Right cardiac atrium (tissue), 5 donors: Measurements from ENCODE around the gene STRBP. TPM values are rescaled to one million over a fixed set of nuclear protein-coding genes. Genes with fewer than 3 reads are reported as not detected.

Experiments
- ATAC-seq, 2 donors: fragments of 200-7000 bp; cut with Tn5 transposase; one replicate each; pipeline versions ENCODE4 v1.8.0 to v1.9.1; 2020; ENCODE audit warnings: moderate library complexity in 2 of 2, mild to moderate bottlenecking in 1 of 2
- DNase-seq, 3 donors: peaks; one replicate each; pipeline ENCODE4 v3.0.0-alpha.2; 2020
- H3K27ac ChIP-seq: one replicate; pipeline ENCODE4 v1.5.1; 2013; ENCODE audit warnings: mild to moderate bottlenecking, low read length, control low read depth, moderate library complexity
- H3K27me3 ChIP-seq: one replicate; pipeline ENCODE4 v1.6.1; 2013; ENCODE audit not compliant: control insufficient read depth, insufficient read depth
- H3K4me1 ChIP-seq: one replicate; pipeline ENCODE4 v1.6.1; 2013; ENCODE audit warnings: low read length; ENCODE audit not compliant: control insufficient read depth, insufficient read depth
- H3K4me3 ChIP-seq: one replicate; pipeline ENCODE4 v1.5.1; 2013; ENCODE audit warnings: low read length, control low read depth
- H3K9me3 ChIP-seq: one replicate; pipeline ENCODE4 v1.6.1; 2013; ENCODE audit warnings: low read length; ENCODE audit not compliant: control insufficient read depth
- WGBS: extraction: QIAGEN DNeasy Blood & Tissue Kit; methylation state at CpG from one replicate; pipeline ENCODE4 v1.1.7; 2013; 5-methylcytosine and 5-hydroxymethylcytosine counted together
- intact Hi-C, 4 donors: fragments of 100-400 bp; cut with DNase I; formaldehyde crosslinking; loops; one replicate each; pipeline versions ENCODE4 v1.11.0 to v1.14.0; 2022 to 2023
- polyA plus RNA-seq: library from polyadenylated mRNA; stranded (reverse); fragments of 200-250 nt; gene quantifications from one replicate; pipeline ENCODE4 v1.2.3, GENCODE V29; 2013
- total RNA-seq, 4 donors: library from RNA; stranded (reverse); fragmentation: NEBNext Ultra II Directional; extraction: Animal tissue kit (Norgen Biotek cat#: 25700); gene quantifications; one replicate each; pipeline ENCODE4 v1.2.1, GENCODE V29; 2021
- donor health status: healthy with polysubstance abuse.
- donor health status: DM: no; HTN: yes; CAD: no.
- donor health status: DM: no; HTN: no; CAD: no.
- donor health status: DM: no; HTN: yes; CAD: no; lungs with severe emphysema.
- donor health status: DM: yes; HTN: yes; CAD: no.

Gene STRBP
- total and polyA plus RNA-seq, 5 donors, result 9.8 to 26.8 (median 21.2) TPM

DNA sequence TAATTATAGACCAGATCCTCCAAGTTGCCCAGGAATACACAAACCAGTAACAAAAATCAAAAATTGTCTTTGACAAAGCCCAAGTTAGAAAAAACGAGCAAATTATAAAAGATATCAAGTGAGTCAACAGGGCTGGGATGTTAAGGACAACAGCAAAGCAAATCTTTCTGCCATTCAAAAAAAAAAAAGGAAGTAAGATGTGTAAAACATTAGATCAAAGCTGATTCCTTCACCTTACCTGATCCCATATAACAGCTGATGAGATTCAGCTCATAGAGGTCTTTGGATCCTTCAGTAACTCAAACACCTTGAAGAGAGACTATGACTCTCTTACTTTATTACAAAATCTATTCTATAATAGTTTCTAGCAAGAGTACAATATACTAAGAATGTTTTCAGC, 100.9 kb downstream of the STRBP start:
- Histone ChIP-seq H3K4me1 (no peaks in the 10 kb centered on the region), H3K27ac (no peak overlapping the region), H3K27me3 (no peaks in the 10 kb centered on the region), H3K9me3 (no peaks in the 10 kb centered on the region), H3K4me3 (no peak overlapping the region)
- no peak for DNase-seq
- no peak for ATAC-seq
- intact Hi-C loops, result no loop called here
- WGBS, result 86% methylated on average over 1 of the region's 1 CpG

DNA sequence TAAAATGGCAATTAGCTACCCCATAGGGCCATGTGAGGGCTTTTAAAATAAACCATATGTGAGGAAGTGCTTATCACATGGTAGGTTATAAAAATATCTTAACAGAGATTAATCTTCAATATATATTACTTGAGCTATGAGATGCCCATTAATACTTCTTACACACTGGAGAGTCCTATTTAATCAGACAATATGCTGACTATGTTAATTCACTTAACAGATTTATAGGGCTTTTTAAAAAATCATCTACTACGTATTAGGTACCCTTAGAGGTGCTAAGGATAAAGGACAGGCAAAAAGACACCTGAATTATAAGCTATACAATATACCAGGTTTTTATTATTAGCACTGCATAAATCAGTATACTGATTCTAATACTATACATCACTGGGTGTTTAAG, 102.6 kb downstream of the STRBP start:
- 89% methylated on average over 1 of the region's 1 CpG for WGBS
- H3K4me1 ChIP-seq, result no peaks in the 10 kb centered on the region
- DNase-seq, result no peak
- H3K27ac ChIP-seq, result no peak overlapping the region
- no peak for ATAC-seq
- intact Hi-C loops, result no loop called here
- no peak overlapping the region for H3K4me3 ChIP-seq
- no peaks in the 10 kb centered on the region for H3K9me3 ChIP-seq
- H3K27me3 ChIP-seq, result no peaks in the 10 kb centered on the region

DNA sequence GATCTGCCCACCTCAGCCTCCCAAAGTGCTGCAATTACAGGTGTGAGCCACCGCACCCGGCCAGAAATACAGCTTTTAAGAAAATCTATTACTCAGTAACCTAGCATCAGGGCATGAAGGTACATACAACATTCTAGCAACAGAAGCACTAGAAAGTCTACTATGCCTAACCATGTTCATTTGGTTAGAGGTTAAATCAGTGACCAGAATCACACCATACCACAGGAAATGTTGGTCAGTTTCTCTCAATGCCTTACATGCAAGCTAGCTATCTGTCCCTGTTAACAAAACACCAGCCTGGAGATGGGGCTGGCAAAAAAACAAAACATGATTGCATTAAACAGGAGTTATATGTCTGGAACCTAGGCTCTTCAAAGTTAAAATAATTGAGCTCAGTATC, 104.1 kb downstream of the STRBP start:
- H3K4me1 ChIP-seq, result no peaks in the 10 kb centered on the region

DNA sequence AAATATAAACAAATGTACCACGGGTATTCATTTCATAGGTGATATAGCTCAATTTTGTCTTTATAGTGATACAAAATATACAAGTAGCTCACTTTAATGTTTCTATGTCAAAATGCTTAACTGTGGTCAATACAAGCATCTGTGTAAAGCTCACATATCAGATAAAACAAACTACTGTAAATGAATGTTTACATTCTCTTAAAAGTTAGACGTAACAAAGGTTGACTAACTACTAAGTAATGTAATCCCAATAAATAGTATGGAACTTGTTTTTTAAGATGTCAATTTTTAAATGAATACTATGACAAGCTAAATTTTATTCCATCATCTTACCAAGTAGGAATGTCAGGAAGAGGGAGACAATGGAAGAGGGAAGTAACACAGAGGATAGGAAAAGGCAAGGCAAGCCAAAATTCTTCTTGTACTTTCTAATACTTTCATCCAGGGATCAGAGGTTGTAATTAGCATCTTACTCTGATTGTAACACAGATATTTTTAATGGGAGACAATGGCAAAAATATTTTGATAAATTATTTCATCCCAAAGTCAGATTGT, 105.5 kb downstream of the STRBP start:
- WGBS, result 77% methylated on average over 2 of the region's 2 CpGs
- ATAC-seq (no peak), DNase-seq (no peak)
- no peak overlapping the region for H3K4me3 ChIP-seq
- no peaks in the 10 kb centered on the region for H3K9me3 ChIP-seq
- intact Hi-C loops, result no loop called here
- no peak overlapping the region for H3K27ac ChIP-seq
- no peaks in the 10 kb centered on the region for H3K27me3 ChIP-seq
- no peaks in the 10 kb centered on the region for H3K4me1 ChIP-seq

More for the DNA sequence above, 104.1 kb downstream of the STRBP start:
- over 99% methylated on average over 2 of the region's 2 CpGs for WGBS
- no peak overlapping the region for H3K4me3 ChIP-seq
- ATAC-seq (no peak), DNase-seq (no peak)
- no peak overlapping the region for H3K27ac ChIP-seq
- no peaks in the 10 kb centered on the region for H3K27me3 ChIP-seq
- H3K9me3 ChIP-seq, result no peaks in the 10 kb centered on the region
- intact Hi-C loops, result no loop called here

DNA sequence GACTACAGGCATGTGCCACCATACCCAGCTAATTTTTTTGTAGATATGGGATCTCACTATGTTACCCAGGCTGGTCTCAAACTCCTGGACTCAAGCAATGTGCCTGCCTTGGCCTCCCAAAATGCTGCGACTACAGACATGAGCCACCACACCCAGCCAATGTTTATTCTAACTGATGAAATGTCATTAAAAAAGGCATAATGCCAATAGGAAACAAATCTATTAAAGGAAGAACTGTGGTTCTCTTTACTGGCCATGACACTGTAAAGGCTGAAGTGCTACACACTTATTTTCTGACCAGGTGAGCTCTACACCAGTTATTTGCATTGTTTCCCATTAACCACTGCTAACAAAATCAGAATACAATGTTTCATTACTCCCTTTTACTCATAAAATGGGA, 106.0 kb downstream of the STRBP start:
- Histone ChIP-seq H3K4me3 (no peak overlapping the region), H3K9me3 (no peaks in the 10 kb centered on the region), H3K4me1 (no peaks in the 10 kb centered on the region), H3K27me3 (no peaks in the 10 kb centered on the region), H3K27ac (no peak overlapping the region)
- intact Hi-C loops, result no loop called here
- DNase-seq (no peak), ATAC-seq (no peak)
- 75% methylated on average over 1 of the region's 1 CpG for WGBS

DNA sequence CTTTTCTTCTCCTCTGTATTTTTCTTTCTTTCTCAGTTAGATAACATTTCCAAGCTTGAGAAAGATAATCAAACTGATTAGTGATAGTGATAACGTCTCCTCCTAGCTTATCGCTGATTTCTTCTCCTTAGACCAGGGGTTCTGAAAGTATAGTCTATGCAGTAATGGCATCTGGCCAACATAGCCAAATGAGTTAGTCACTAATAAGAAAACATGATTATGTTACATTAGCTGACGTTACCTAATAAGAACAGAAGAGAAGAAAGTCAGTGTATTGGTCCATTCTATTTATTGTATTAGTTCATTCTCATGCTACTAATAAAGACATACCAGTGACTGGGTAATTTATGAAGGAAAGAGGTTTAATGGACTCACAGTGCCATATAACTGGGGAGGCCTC, 111.2 kb downstream of the STRBP start:
- H3K27ac ChIP-seq, result no peak overlapping the region
- DNase-seq (no peak), ATAC-seq (no peak)
- 81% methylated on average over 3 of the region's 3 CpGs for WGBS
- no peaks in the 10 kb centered on the region for H3K9me3 ChIP-seq
- no peaks in the 10 kb centered on the region for H3K27me3 ChIP-seq
- no peak overlapping the region for H3K4me3 ChIP-seq
- no peaks in the 10 kb centered on the region for H3K4me1 ChIP-seq
- intact Hi-C loops, result no loop called here

DNA sequence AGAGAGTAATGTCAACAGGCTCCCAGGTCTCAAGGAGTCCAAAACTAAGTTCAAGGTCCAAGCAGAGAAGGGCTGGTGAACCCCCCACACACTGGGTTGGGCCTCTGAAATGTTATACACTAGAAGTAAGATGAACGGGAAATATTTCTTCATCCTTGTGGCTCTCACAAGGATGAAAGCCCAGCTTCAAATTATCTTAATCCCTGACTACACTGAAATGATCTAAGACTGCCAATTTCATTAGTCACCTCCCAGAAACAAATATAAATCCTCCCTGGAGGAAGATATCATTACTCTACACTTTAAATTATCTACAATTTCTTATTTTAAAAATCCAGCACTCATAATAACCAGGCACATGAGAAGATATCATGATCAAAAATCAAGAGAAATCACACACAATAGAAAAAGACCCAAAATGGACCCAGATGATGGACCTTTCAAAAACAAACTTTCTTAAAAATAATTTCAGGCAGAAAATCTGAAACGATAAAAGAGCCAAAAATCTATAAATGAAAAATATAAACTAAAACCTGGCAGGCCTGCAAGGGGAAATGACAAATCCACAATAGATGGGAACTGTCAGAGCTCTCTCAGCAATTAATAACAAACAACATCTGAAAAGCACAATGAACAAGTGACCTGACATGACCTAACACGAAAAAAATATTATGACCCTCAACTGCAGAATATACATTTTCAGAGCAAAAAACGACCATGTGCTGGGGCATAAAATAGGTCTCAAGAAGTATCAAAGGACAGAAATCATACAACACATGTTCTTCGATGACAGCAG, 117.5 kb downstream of the STRBP start:
- intact Hi-C loops, result no loop called here
- DNase-seq, result no peak
- WGBS, result 81% methylated on average over 5 of the region's 5 CpGs

DNA sequence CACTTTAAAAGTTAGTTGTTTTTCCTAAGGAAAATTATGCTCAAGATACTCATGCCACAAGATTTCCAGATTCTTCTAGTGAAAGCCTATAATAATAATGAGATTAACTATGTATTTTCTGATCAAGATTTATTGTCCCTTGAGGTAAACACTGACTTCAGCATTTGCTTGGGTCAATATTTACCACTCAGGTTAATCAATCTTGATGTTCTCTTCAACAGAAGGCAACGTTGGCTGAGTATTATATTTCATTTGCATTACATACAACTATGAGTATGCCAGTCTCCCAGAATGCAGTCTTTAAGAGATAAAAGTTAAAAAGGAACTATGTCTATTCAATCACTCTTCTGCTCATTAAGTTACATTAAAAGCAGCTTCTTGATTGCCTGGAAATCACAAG, 119.3 kb downstream of the STRBP start:
- Histone ChIP-seq H3K27me3 (no peaks in the 10 kb centered on the region), H3K4me3 (no peak overlapping the region), H3K27ac (no peak overlapping the region), H3K9me3 (no peaks in the 10 kb centered on the region), H3K4me1 (no peaks in the 10 kb centered on the region)
- DNase-seq, result no peak
- WGBS, result 63% methylated on average over 1 of the region's 1 CpG
- intact Hi-C loops, result no loop called here
- ATAC-seq, result no peak

More for the DNA sequence above, 117.5 kb downstream of the STRBP start:
- Histone ChIP-seq H3K27me3 (no peaks in the 10 kb centered on the region), H3K9me3 (no peaks in the 10 kb centered on the region), H3K27ac (no peak overlapping the region), H3K4me1 (no peaks in the 10 kb centered on the region), H3K4me3 (no peak overlapping the region)
- ATAC-seq, result no peak

DNA sequence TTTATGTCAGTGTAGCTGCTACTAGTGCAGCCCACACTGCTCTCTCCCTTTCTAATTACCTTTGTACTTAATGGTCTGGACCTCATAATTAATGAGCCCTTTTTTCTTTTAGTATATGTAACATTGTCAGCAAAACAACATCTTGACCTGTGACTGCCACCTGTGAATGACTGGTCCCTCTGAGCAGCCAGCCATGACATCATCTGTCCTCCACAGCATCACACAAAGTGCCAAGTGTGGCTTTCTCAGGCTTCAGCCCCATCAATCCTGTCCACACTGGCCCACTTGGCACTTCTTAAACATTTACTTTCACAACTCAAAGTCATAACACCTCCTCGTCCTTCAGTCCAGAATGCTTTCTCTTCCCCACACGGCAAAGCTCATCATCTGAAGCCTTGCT, 130.2 kb downstream of the STRBP start:
- H3K9me3 ChIP-seq, result no peaks in the 10 kb centered on the region
- intact Hi-C loops, result no loop called here
- 81% methylated on average over 2 of the region's 2 CpGs for WGBS
- H3K4me3 ChIP-seq, result no peak overlapping the region
- no peaks in the 10 kb centered on the region for H3K27me3 ChIP-seq
- no peak for DNase-seq
- ATAC-seq, result no peak
- H3K27ac ChIP-seq, result no peak overlapping the region
- no peaks in the 10 kb centered on the region for H3K4me1 ChIP-seq

DNA sequence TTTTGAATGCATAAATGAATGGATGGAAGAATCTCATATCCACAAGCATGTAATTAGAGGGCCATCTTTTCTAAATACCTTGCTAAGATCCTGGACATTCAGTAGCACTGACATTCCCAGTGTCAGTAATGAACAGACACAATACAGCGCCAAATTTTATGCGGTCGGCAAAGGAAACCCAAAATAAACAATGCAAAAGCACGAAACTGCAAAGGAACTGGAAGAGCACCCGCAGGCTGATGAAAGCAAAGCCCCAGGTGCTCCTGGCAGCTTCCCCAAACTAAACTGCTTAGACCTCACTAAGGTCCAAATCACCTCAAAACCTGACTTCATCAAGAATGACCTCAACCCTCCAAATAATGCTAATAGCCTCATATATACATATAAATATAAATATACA, 133.0 kb downstream of the STRBP start:
- DNase-seq (no peak), ATAC-seq (no peak)
- Histone ChIP-seq H3K4me1 (peaks cover 1% of the 10 kb centered on the region), H3K27me3 (no peaks in the 10 kb centered on the region), H3K27ac (no peak overlapping the region), H3K9me3 (no peaks in the 10 kb centered on the region), H3K4me3 (no peak overlapping the region)
- WGBS, result 83% methylated on average over 5 of the region's 5 CpGs
- intact Hi-C loops, result no loop called here

DNA sequence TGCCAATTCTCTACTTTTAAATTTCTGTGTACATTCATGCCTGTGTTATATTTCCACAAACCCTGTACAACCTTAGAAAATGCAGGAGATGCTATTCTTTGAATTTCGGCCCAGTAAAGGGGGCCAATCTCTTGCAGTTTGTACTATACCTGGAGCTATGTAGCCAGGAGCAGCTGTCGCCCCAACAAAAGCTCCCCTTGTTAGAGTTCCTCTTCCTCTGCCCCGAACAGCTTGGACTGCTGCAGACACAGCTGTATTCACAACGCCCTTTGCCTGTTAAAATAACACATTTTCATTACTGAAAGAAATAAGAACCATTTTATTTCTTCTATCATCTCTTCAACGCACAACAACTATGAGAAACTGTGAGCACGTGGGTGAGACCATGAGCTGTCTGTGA, 135.7 kb downstream of the STRBP start:
- WGBS, result 88% methylated on average over 6 of the region's 6 CpGs
- H3K4me1 ChIP-seq, result peaks cover 1% of the 10 kb centered on the region
- H3K27me3 ChIP-seq, result no peaks in the 10 kb centered on the region
- no peaks in the 10 kb centered on the region for H3K9me3 ChIP-seq
- intact Hi-C loops, result no loop called here
- no peak overlapping the region for H3K4me3 ChIP-seq
- ATAC-seq (no peak), DNase-seq (no peak)
- no peak overlapping the region for H3K27ac ChIP-seq

DNA sequence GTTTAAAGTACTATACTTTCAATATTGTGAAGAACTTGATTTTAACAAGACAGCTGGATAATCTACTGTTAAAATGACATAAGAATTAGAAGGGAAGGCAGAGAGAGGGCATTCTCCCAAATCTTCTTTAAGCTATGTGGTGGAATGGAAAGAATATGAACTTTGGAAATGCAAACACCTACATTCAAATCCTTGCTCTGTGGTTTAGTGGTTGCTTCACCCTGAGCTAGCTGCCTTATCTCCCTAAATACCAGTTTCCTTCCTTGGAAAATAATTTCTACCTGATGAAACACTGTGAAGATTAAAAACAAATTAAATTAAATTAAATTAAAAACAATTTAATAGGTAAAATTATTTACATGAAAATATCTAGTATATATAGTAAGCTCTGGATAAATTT, 136.4 kb downstream of the STRBP start:
- Histone ChIP-seq H3K4me3 (no peak overlapping the region), H3K4me1 (peaks cover 1% of the 10 kb centered on the region), H3K27ac (no peak overlapping the region), H3K27me3 (no peaks in the 10 kb centered on the region), H3K9me3 (no peaks in the 10 kb centered on the region)
- DNase-seq (no peak), ATAC-seq (no peak)
- intact Hi-C loops, result no loop called here
